Testis (tissue), 3 donors: ENCODE results near the gene GRK5. TPM values are rescaled to one million over a fixed set of nuclear protein-coding genes. Genes with fewer than 3 reads are reported as not detected.

Experiments used
- DNase-seq: peaks from one replicate; pipeline ENCODE4 v3.0.0-alpha.2; 2019
- H3K27ac ChIP-seq, 2 donors: fragments of 200-600 bp; sonication (generic); one replicate each; pipeline ENCODE4 v1.5.1; 2019
- H3K27me3 ChIP-seq: fragments of 200-600 bp; sonication (generic); one replicate; pipeline ENCODE4 v1.5.1; 2019
- H3K36me3 ChIP-seq: fragments of 200-600 bp; sonication (generic); one replicate; pipeline ENCODE4 v1.5.1; 2017; ENCODE audit warnings: low read depth; ENCODE audit errors: missing control alignments
- H3K4me1 ChIP-seq: fragments of 200-600 bp; sonication (generic); one replicate; pipeline ENCODE4 v1.5.1; 2019
- H3K4me3 ChIP-seq, 2 donors: fragments of 200-600 bp; sonication (generic); one replicate each; pipeline ENCODE4 v1.5.1; 2017 to 2019
- H3K9me3 ChIP-seq: fragments of 200-600 bp; sonication (generic); one replicate; pipeline ENCODE4 v1.5.1; 2017
- CTCF ChIP-seq, 3 experiments: fragments of 450-650 bp in 2 of 3; fragments of 200-600 bp in 1 of 3; sonication (generic) in 1 of 3; IDR thresholded peaks; one replicate each; pipeline ENCODE4 v1.5.1; 2016 to 2019; ENCODE audit warnings: antibody characterized with exemption in 3 of 3, mild to moderate bottlenecking in 2 of 3, moderate library complexity in 1 of 3
- POLR2A ChIP-seq: fragments of 450-650 bp; IDR thresholded peaks from one replicate; pipeline ENCODE4 v1.6.1; 2017; ENCODE audit warnings: antibody characterized with exemption, mild to moderate bottlenecking, moderate library complexity
- WGBS, 2 donors: methylation state at CpG; one replicate each; pipeline ENCODE4 v1.1.5; 2018; 5-methylcytosine and 5-hydroxymethylcytosine counted together
- intact Hi-C: fragments of 100-400 bp; cut with DNase I; formaldehyde crosslinking; loops from one replicate; pipeline ENCODE4 v1.15.1; 2023; ENCODE audit warnings: low total_unique reads
- polyA plus RNA-seq: library from polyadenylated mRNA; stranded (reverse); fragments of 350-450 nt; fragmentation: Illumina TruSeq; extraction: RNeasy Lipid Tissue Mini Kit (QIAGEN cat#74804); gene quantifications from one replicate; pipeline ENCODE4 v1.2.3, GENCODE V29; 2014; ENCODE audit warnings: low read depth, low replicate concordance; ENCODE audit not compliant: insufficient read depth
- total RNA-seq, 2 donors: library from RNA; depleted of rRNA; stranded (reverse); fragments of >200 nt; gene quantifications; one replicate each; pipeline ENCODE4 v1.2.3, GENCODE V29; 2016

GRK5 gene
- total and polyA plus RNA-seq, 3 donors from 2014 or later: 4.5 to 10.3 (median 5.5) TPM

GRCh38 chr10:119343011-119343601 lies 135.7 kb downstream of the GRK5 start:
- H3K27me3 ChIP-seq: no peaks in the 10 kb centered on the region
- H3K27ac ChIP-seq: no peak overlapping the region
- no peaks in the 10 kb centered on the region for H3K36me3 ChIP-seq
- H3K4me3 ChIP-seq: no peak overlapping the region
- TF ChIP-seq POLR2A (no peak), CTCF (IDR thresholded peaks at IDR 0.05) (no peak)
- WGBS, 2 donors: 94 to 99% methylated on average over 8 to 9 of the region's 9 CpGs
- no peaks in the 10 kb centered on the region for H3K9me3 ChIP-seq
- intact Hi-C loops: no loop called here
- H3K4me1 ChIP-seq: no peaks in the 10 kb centered on the region
- DNase-seq: no peak

GRCh38 chr10:119344381-119344780 lies 137.0 kb downstream of the GRK5 start:
- no peak for DNase-seq
- Histone ChIP-seq H3K4me1 (no peaks in the 10 kb centered on the region), H3K4me3 (no peak overlapping the region), H3K27me3 (no peaks in the 10 kb centered on the region), H3K36me3 (no peaks in the 10 kb centered on the region), H3K9me3 (no peaks in the 10 kb centered on the region), H3K27ac (no peak overlapping the region)
- TF ChIP-seq POLR2A (no peak), CTCF (IDR thresholded peaks at IDR 0.05) (no peak)
- 92 to 95% methylated on average over 12 of the region's 12 CpGs for WGBS, 2 donors
- intact Hi-C loops: no loop called here

- intact Hi-C loops: no loop called here
- TF ChIP-seq CTCF (IDR thresholded peaks at IDR 0.05): no peak
- TF ChIP-seq POLR2A: no peak
- H3K36me3 ChIP-seq: no peaks in the 10 kb centered on the region
- no peak for DNase-seq
- peaks cover 5% of the 10 kb centered on the region for H3K4me1 ChIP-seq
- no peak overlapping the region for H3K27ac ChIP-seq
- no peaks in the 10 kb centered on the region for H3K9me3 ChIP-seq
- no peaks in the 10 kb centered on the region for H3K27me3 ChIP-seq
- 85 to 90% methylated on average over 2 to 16 of the region's 16 CpGs for WGBS, 2 donors
- H3K4me3 ChIP-seq: no peak overlapping the region
Observed at GRCh38 chr10:119346095-119346832, 138.9 kb downstream of the GRK5 start.

GRCh38 chr10:119347181-119347974 lies 140.0 kb downstream of the GRK5 start:
- DNase-seq: no peak
- no peak overlapping the region for H3K4me3 ChIP-seq
- intact Hi-C loops: no loop called here
- WGBS, 2 donors: 94 to 97% methylated on average over 13 to 17 of the region's 17 CpGs
- no peak overlapping the region for H3K27ac ChIP-seq
- TF ChIP-seq CTCF (IDR thresholded peaks at IDR 0.05): no peak
- TF ChIP-seq POLR2A: no peak
- H3K4me1 ChIP-seq: peaks cover 5% of the 10 kb centered on the region
- H3K9me3 ChIP-seq: no peaks in the 10 kb centered on the region
- no peaks in the 10 kb centered on the region for H3K27me3 ChIP-seq
- H3K36me3 ChIP-seq: no peaks in the 10 kb centered on the region
